Glomerular visceral epithelial cell (primary cell): ENCODE data around the gene KLHL1.

Experiments
- DNase-seq: peaks from one replicate; pipeline ENCODE4 v3.0.0-alpha.2; 2016; ENCODE audit errors: extremely low spot score

The KLHL1 gene

GRCh38 chr13:69872321-69873047 is 235.8 kb downstream of the KLHL1 start:
- no peak for DNase-seq

- DNase-seq: no peak
Observed at GRCh38 chr13:69866555-69866954, 241.7 kb downstream of the KLHL1 start.

GRCh38 chr13:69857183-69857821 is 250.9 kb downstream of the KLHL1 start:
- peak; percentile 70 for DNase-seq

- peak; percentile 79 for DNase-seq
Observed at GRCh38 chr13:69856331-69856730, 251.9 kb downstream of the KLHL1 start.

GRCh38 chr13:69828527-69828926 is 279.7 kb downstream of the KLHL1 start:
- no peak for DNase-seq

GRCh38 chr13:69820180-69820579 is 288.1 kb downstream of the KLHL1 start:
- no peak for DNase-seq

- no peak for DNase-seq
Observed at GRCh38 chr13:69817333-69817869, 290.9 kb downstream of the KLHL1 start.

- no peak for DNase-seq
Observed at GRCh38 chr13:69809152-69809551, 299.1 kb downstream of the KLHL1 start.

GRCh38 chr13:69796256-69796655 is 312.0 kb downstream of the KLHL1 start:
- DNase-seq: no peak

GRCh38 chr13:69793783-69794453 is 314.3 kb downstream of the KLHL1 start:
- DNase-seq: no peak

GRCh38 chr13:69776937-69777336 is 331.3 kb downstream of the KLHL1 start:
- no peak for DNase-seq

- DNase-seq: no peak
Observed at GRCh38 chr13:69769608-69770007, 338.6 kb downstream of the KLHL1 start.

- no peak for DNase-seq
Observed at GRCh38 chr13:69761581-69761980, 346.7 kb downstream of the KLHL1 start.

GRCh38 chr13:69755101-69755500 is 353.2 kb downstream of the KLHL1 start:
- DNase-seq: no peak

- no peak for DNase-seq
Observed at GRCh38 chr13:69751259-69751658, 357.0 kb downstream of the KLHL1 start.

- no peak for DNase-seq
Observed at GRCh38 chr13:69737129-69737935, 370.9 kb downstream of the KLHL1 start.

- no peak for DNase-seq
Observed at GRCh38 chr13:69721631-69722030, 386.6 kb downstream of the KLHL1 start.

GRCh38 chr13:69720278-69720983 is 387.8 kb downstream of the KLHL1 start:
- no peak for DNase-seq

GRCh38 chr13:69706807-69707206 is 401.4 kb downstream of the KLHL1 start:
- DNase-seq: no peak

GRCh38 chr13:69704311-69704710 is 403.9 kb downstream of the KLHL1 start:
- DNase-seq: peak; percentile 77

- DNase-seq: no peak
Observed at GRCh38 chr13:69690999-69691398, 417.3 kb downstream of the KLHL1 start.
